Progenitor cell of endocrine pancreas (in vitro differentiated cells): ENCODE measurements around the gene TBL1XR1. TPM values are rescaled to one million over a fixed set of nuclear protein-coding genes. Genes with fewer than 3 reads are reported as not detected.

ENCODE experiments used
- DNase-seq: peaks from one replicate; pipeline ENCODE4 v3.0.0; 2021; ENCODE audit warnings: low spot score; ENCODE audit not compliant: unreplicated experiment
- H3K27ac Mint-ChIP-seq: 2 replicates; pipeline ENCODE4 v1.8.0; 2021; ENCODE audit warnings: mild to moderate bottlenecking, moderate library complexity, mixed read lengths
- H3K27me3 Mint-ChIP-seq: 2 replicates; pipeline ENCODE4 v1.8.0; 2021; ENCODE audit warnings: mixed read lengths
- H3K36me3 Mint-ChIP-seq: 2 replicates; pipeline ENCODE4 v1.8.0; 2022; ENCODE audit warnings: mixed read lengths; ENCODE audit not compliant: insufficient read depth
- H3K4me1 Mint-ChIP-seq: 2 replicates; pipeline ENCODE4 v1.8.0; 2021; ENCODE audit warnings: low read depth, mixed read lengths
- H3K4me3 Mint-ChIP-seq: 2 replicates; pipeline ENCODE4 v1.8.0; 2021; ENCODE audit warnings: low read depth, mild to moderate bottlenecking, moderate library complexity, mixed read lengths
- H3K9me3 Mint-ChIP-seq: 2 replicates; pipeline ENCODE4 v1.8.0; 2021; ENCODE audit warnings: low read depth, mixed read lengths
- total RNA-seq: library from RNA; stranded (reverse); gene quantifications from 2 replicates; pipeline ENCODE4 v1.2.1, GENCODE V29; 2021
- TF ChIP-seq, protein P1 (sequence below): fragments of 200-600 bp; sonication (generic); IDR thresholded peaks from one replicate; pipeline ENCODE4 v1.5.0; 2021; ENCODE audit warnings: antibody characterized with exemption, mild to moderate bottlenecking; ENCODE audit not compliant: unreplicated experiment

The TBL1XR1 gene
- total RNA-seq, 1 donor from 2014 or later = 207 TPM

DNA sequence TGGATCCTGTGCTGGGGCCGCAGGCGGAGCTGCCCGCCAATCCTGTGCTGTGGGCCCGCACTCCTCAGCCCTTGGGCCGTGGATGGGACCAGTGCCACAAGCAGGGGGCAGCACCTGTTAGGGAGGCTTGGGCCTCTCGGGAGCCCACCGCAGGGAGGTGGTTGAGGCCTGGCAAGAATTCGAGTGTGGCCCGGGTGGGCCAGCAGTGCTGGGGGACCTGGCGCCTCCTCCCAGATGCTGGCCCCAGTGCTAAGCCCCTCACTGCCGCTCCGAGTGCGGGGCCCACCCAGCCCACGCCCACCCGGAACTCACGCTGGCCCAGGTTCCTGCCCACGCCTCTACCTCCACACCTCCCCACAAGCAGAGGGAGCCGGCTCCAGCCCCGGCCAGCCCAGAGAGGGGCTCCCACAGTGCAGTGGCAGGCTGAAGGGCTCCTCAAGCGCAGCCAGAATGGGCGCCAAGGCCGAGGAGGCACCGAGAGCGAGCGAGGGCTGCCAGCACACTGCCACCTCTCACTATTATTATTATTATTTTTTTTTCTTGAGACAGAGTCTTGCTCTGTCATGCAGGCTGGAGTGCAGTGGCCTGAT is 31.4 kb upstream of the TBL1XR1 start:
- Mint-ChIP-seq H3K4me3 (no peak overlapping the region), H3K9me3 (peaks cover 15% of the 10 kb centered on the region), H3K36me3 (peaks cover 3% of the 10 kb centered on the region), H3K4me1 (peaks cover 2% of the 10 kb centered on the region), H3K27me3 (no peaks in the 10 kb centered on the region), H3K27ac (no peak overlapping the region)
- no peak for DNase-seq
- TF ChIP-seq, protein P1, sequence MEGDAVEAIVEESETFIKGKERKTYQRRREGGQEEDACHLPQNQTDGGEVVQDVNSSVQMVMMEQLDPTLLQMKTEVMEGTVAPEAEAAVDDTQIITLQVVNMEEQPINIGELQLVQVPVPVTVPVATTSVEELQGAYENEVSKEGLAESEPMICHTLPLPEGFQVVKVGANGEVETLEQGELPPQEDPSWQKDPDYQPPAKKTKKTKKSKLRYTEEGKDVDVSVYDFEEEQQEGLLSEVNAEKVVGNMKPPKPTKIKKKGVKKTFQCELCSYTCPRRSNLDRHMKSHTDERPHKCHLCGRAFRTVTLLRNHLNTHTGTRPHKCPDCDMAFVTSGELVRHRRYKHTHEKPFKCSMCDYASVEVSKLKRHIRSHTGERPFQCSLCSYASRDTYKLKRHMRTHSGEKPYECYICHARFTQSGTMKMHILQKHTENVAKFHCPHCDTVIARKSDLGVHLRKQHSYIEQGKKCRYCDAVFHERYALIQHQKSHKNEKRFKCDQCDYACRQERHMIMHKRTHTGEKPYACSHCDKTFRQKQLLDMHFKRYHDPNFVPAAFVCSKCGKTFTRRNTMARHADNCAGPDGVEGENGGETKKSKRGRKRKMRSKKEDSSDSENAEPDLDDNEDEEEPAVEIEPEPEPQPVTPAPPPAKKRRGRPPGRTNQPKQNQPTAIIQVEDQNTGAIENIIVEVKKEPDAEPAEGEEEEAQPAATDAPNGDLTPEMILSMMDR = no peak

DNA sequence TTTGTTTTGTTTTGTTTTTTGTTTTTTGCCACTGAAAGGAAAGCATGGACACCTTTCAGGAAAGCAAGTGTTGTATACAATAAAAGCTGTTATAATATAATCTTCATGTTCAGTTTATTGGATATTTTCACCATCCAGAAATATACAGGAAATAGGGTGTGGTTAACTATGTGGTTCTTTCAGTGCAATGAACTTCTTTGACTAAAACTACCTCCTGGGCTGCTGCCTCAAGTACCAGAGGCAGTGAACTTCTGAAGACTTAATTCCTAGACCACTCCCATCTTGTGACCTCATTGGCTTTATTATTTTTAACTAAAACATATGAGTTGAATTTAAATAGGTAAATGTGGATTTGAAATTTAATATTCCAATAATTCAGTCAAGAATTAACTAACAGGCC is 27.1 kb upstream of the TBL1XR1 start:
- no peaks in the 10 kb centered on the region for H3K27me3 Mint-ChIP-seq
- H3K4me3 Mint-ChIP-seq = no peak overlapping the region
- no peak overlapping the region for H3K27ac Mint-ChIP-seq
- DNase-seq = no peak
- H3K4me1 Mint-ChIP-seq = peaks cover 2% of the 10 kb centered on the region
- TF ChIP-seq, protein P1 = no peak
- peaks cover 7% of the 10 kb centered on the region for H3K9me3 Mint-ChIP-seq
- H3K36me3 Mint-ChIP-seq = peaks cover 3% of the 10 kb centered on the region

DNA sequence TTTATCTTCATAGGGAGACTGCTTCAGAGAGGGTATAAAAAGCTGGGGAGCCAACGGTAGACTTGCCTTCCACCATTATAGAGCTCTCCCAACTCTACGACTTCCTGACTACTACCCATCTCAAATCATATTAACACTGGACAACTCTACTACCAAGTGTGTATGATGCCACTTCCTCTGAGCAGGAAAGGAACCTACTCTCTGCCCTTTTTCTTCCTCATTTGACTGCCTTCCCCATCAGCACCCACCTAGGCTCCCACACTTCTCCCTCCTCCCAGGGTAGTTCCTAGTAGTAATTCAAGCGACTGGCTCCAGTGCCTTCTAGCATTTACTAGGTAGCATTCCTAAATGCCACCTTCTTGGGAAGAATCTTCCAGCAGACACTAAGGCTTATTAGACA is 24.5 kb upstream of the TBL1XR1 start:
- DNase-seq = no peak
- Mint-ChIP-seq H3K4me1 (no peaks in the 10 kb centered on the region), H3K4me3 (no peak overlapping the region), H3K9me3 (no peaks in the 10 kb centered on the region), H3K27me3 (no peaks in the 10 kb centered on the region), H3K27ac (peak overlapping the region; percentile 4), H3K36me3 (no peaks in the 10 kb centered on the region)
- TF ChIP-seq, protein P1 = no peak

DNA sequence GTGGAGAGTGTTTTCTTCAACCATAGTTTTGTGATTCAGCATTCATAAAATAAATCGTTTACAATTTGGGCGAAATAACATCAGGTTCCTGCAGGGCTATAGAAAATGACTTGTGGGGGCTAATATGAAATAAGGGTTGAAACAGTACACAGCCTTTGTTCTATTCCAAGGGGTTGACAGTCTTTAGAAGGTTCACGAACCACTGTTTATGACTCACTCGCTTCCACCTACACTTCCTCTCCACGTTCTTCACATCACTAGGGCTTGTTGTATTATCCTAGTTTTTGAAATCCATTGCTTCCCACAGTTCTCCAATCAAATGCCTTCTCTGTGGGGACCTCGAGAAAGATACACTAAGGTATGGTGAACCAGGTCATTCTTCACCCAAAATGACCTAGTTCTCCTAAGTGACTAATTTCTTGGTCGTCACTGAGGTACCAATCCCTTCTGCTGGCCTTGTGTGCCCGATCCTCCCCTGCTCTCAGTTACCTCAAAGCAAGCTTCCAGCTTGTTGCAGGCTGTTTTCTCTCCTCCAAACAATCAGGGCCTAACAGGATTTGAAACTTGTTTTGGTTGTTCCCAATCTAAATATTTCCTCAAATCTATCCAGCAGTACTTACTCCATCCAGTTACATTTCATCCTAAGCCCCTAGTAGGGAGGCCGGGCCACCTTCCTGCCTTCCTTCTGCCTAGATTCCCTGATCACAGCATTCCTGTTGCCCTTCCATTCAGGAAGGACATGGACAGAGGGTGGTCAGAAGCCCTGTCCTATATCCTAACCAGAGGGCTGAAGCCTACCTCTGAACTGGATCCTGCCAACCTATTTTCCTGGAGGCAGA is 23.1 kb upstream of the TBL1XR1 start:
- Mint-ChIP-seq H3K9me3 (no peaks in the 10 kb centered on the region), H3K4me3 (no peak overlapping the region), H3K27ac (no peak overlapping the region), H3K4me1 (no peaks in the 10 kb centered on the region), H3K27me3 (no peaks in the 10 kb centered on the region), H3K36me3 (no peaks in the 10 kb centered on the region)
- no peak for DNase-seq
- TF ChIP-seq, protein P1 = no peak

DNA sequence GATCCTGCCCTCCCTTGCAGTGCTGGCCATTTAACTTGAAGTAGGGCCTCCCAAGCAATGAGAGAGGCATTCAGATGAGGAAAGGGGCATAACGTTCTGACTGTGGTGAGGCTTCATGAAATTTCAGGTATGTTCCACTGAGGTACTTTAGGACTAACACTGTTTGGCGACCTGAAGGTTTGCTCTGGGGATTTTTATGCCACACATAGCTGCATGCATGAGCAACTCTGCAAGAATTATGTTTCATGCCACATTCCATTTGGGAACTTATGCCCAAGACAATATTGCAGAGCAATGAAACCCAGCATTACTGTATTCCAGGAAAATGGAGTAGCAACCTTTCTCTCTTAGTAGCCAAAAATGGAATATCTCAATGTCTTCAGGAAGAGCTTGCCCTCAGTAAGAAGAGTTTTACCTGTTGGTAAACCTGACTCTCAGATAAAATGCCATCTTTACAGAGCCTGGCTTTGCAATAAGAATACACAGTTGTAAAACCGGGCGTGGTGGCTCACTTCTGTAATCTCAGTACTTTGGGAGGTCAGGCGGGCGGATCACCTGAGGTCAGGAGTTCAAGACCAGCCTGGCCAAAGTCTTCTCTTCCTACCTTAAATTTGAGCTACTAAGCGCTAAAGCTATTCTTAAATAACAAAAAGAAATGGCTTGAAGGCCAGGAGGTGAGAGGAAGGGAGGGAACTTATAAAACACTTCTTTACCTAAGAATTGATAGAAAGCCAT is 16.7 kb upstream of the TBL1XR1 start:
- H3K27ac Mint-ChIP-seq = no peak overlapping the region
- TF ChIP-seq, protein P1 = no peak
- DNase-seq = no peak
- H3K27me3 Mint-ChIP-seq = no peaks in the 10 kb centered on the region
- peaks cover 7% of the 10 kb centered on the region for H3K4me1 Mint-ChIP-seq
- no peaks in the 10 kb centered on the region for H3K9me3 Mint-ChIP-seq
- no peak overlapping the region for H3K4me3 Mint-ChIP-seq
- no peaks in the 10 kb centered on the region for H3K36me3 Mint-ChIP-seq
